Activated CD4-positive, alpha-beta T cell treated with anti-CD3 and anti-CD28 coated beads, Interleukin-2, amount 50 U/mL, for 16 hours (primary cell): ENCODE results near the gene IL2RG.
A peak's percentile ranks its signal among the peaks of the same experiment; 100 is the strongest.

Source experiments
- DNase-seq: peaks from one replicate; pipeline ENCODE4 v3.0.0-alpha.2; 2020

Gene IL2RG

DNA sequence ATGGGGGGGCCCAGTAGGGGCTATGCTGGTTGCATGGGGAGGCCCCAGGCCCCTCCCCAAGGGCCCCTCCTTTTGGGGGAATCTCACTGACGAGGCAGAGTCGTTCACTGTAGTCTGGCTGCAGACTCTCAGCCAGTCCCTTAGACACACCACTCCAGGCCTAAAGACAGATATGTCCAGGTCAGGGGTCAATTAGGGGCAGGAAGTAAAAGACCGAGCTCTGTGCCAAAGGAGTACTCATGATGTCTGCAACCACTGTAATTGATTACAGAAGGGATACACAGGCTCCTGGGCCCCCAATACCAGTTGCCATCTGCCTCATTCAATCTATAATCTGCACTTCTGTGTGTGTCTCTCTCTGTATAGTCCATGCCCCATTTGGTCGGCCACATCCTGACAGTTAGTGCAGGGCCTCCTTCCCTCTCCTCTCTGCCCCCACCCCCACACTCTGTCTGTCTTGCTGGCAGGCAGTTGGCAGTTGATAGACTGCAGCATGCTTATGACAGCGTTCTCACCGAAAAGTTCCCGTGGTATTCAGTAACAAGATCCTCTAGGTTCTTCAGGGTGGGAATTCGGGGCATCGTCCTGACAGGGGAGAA is 3.5 kb downstream of the IL2RG start:
- DNase-seq, result peak; percentile 65

DNA sequence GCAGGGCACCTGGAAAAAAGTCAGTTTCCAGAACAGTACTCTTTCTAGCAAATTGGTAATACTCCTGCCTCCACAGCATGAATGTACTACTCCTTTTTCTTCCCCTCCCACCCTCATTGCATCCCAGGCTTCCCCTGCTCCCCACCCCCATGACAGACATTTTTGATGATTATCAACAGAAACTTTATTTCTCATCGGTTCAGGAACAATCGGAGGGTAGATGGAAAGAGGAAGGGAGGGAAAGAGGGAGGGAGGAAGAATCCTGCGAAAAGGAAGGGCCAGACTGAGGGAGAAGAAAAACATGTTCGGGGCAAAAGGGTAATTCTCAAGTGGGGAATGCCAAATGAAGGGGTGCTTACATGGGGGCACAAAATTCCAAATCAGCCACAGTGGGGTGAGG is 4.1 kb downstream of the IL2RG start:
- DNase-seq, result no peak

DNA sequence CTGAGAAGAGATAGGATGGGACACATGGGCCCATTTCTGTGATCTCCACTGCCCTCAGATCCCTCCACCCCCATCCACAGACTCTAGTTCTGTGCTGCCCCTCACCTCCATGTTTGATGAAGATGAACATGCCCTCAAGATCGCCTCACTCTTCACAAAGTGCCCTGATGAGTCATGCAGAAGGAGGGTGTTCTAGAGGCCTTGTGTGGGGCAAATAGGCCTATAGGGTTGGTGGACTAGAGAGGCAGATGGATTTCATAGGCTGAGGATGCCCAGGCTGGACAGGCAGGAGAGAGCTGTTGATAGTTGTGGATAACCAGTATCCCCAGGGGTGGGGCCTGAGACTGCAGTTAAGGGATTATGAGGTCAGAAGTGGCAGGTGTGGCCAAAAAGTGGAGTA is 5.0 kb downstream of the IL2RG start, which contains the start of gene CXorf65:
TSS of gene CXorf65 (minus strand) at position 314 of the 400 bp plus-strand sequence. CDS start at position 130, 184 bp downstream.
- peak; percentile 61 for DNase-seq

DNA sequence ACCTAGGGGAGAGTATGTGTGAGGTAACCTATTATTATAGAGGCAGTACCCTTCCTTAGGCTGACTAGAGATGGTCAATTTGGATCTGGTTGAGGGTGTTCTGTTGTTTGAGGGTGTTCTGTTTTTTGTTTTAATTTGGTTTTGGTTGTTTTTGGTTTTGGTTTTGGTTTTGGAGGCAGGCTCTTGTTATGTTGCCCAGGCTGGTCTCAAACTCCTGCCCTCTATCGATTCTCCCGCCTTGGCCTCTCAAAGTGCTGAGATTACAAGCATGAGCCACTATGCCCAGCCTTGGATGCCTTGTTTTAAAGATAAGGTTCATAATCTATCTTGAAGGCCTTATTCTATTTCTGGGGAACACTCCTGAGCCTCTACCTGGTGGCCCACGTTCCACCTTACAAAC is 5.7 kb downstream of the IL2RG start:
- no peak for DNase-seq

DNA sequence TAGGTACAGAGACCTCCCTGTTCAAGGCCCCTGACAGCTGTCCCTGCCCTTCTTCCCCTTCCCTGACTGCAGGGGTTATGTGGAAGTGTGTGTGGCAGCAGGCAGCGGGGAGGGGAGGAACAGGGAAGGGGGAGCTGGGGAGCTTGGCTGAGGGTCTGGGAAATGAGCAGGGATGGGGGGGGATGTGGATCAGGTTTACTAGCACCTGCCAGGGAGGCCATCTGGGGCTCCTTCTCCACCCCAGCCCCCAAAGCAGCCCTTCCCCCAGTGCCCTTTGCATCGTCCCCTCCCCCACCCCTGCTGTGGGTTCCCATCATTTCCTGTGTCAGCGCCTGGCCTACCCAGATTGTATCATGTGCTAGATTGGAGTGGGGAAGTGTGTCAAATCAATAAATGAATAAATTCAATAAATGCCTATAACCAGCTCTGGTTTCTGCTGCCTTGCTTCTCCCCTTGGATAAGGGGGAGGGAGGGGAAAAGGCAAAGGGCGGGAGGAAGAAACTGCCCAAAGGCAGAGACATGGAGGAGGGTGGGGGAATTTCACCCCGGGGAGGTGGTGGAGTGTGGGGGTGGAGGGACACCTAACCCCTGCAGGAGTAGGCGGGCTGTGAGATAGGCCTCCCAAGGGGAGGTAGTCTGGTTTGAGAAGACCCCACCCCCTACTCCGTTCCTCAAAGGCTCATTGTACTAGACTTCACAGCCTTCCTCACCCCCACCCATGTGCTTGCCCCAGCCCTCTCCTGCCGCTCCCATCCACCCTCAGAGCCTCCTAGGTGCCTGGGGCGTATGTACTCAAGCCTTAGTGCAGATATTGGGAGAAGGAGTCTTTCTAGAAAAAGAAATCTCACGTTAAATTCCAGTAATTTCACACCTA is 8.0 kb downstream of the IL2RG start:
- peak; percentile 65 for DNase-seq

DNA sequence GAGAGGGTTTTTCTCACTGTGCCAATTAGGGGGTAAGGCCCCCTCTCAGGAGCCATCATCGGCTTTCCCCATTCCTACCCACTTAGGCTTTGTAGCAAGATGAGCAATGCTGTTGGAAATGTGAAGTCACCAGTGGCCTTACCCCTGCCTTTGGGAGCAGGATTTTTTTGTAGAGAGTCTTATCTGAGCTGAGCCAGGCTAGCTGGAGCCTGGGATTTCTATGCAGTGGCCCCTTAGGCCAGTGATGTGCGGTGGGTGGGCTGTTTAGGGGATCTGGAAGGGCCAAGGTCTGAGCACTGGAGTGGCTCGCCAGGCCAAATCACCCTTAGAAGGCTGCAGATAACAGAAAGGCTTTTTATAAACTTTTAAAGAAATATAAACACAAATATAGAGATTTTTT is 9.1 kb downstream of the IL2RG start:
- DNase-seq, result no peak

DNA sequence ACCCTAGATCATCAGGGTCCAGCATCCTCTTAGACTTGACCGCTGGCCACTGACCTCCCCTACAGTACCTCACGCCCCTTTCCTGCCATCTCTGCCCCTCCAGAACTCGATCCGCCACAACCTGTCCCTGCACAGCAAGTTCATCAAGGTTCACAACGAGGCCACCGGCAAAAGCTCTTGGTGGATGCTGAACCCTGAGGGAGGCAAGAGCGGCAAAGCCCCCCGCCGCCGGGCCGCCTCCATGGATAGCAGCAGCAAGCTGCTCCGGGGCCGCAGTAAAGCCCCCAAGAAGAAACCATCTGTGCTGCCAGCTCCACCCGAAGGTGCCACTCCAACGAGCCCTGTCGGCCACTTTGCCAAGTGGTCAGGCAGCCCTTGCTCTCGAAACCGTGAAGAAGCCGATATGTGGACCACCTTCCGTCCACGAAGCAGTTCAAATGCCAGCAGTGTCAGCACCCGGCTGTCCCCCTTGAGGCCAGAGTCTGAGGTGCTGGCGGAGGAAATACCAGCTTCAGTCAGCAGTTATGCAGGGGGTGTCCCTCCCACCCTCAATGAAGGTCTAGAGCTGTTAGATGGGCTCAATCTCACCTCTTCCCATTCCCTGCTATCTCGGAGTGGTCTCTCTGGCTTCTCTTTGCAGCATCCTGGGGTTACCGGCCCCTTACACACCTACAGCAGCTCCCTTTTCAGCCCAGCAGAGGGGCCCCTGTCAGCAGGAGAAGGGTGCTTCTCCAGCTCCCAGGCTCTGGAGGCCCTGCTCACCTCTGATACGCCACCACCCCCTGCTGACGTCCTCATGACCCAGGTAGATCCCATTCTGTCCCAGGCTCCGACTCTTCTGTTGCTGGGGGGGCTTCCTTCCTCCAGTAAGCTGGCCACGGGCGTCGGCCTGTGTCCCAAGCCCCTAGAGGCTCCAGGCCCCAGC is 10.5 kb downstream of the IL2RG start:
- no peak for DNase-seq

DNA sequence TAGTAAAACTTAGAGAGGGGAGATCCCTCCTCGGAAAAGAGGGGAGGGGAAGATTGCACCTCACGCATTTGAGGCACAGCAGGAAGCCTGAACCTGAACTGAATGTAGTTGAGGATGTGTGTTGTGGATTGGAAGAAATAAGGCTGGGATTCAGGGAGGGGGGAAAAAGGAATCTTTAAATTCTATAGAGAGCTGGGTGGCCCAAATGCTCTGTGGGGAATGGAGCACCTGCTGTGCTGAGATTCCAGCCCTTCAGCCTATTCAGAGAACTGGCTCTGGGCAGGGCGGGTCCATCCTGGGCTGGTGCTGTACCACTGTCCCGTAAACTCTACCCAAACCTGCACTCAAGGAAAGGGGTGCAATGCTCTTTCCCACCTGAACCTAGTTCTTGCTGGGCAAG is 11.6 kb downstream of the IL2RG start:
- no peak for DNase-seq

DNA sequence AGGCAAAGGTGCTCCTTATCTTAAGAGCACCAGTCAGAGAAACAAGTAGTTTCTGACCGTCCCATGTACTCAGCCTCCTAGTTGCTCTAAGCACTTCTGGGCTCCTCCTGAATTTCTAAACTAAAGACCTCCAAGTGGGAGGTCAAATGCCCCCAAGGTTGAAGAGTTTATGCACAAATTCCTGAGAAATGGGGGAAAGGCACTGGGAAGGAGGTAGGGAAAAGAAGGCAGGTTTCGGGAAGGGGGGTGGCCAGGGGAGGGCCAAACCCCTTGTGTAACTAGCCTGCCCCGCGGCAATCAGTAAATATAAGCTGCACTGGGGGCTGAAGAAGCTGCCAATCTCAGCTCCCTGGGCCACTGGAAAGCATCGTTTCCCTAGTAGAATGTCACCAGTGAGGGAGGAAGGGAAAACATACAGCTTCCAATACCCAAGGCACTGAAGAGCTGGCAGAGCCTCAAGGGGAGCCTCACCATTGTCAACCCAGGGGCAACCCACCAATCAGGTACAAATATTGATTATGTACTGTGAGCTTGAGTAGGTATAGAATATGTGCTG is 12.3 kb downstream of the IL2RG start:
- DNase-seq, result no peak

DNA sequence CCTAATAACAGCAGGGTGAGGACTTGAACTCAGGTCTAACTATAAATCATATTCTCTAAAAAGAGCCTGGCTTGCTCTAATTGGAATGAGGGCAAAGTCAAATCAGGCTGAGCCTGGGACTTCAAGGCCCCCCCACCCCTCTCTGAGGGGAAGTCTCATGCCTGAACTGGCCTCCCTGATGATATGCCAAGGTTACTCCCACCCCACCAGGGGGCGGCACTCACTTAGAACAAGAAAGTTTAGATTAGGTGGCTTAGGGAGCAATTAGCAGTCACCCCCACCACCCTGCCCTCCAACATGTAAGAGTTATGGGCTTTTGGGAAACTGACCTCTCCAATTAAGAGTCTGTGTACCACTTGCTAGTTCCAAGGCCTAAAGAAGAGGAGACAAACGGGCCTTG is 13.1 kb downstream of the IL2RG start:
- peak; percentile 73 for DNase-seq

DNA sequence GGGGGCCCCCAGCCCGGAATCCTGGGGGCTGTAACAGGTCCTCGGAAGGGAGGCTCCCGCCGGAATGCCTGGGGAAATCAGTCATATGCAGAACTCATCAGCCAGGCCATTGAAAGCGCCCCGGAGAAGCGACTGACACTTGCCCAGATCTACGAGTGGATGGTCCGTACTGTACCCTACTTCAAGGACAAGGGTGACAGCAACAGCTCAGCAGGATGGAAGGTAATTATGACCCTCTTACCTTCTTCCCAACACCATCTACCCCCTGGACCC is 14.7 kb downstream of the IL2RG start:
- no peak for DNase-seq

DNA sequence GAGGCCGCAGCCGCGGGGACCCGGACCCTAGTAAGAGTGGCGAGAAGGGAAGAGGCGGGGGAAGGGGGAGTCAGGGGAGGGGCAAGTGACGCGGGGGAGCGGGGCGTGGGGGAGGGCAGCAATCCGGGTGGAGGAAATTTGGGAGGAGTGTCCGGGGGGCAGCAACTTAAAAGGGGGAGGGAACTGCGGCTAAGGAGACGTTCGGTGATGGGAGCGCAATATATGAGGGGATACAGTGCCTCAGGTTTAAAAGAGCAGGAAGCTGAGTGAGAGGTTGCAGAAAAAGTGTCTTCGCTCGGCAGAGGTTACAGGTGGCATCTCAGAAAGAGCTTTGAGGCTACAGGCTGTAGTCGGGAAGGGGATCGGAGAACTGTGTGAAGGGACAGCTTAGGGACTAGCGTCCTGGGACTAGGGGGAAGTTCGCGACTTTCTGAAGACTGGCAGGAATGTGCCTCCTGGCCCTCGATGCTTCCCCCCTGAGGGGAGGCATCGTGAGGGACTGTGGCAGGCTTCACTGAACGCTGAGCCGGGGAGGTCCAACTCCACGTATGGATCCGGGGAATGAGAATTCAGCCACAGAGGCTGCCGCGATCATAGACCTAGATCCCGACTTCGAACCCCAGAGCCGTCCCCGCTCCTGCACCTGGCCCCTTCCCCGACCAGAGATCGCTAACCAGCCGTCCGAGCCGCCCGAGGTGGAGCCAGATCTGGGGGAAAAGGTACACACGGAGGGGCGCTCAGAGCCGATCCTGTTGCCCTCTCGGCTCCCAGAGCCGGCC is 15.2 kb downstream of the IL2RG start:
- no peak for DNase-seq

DNA sequence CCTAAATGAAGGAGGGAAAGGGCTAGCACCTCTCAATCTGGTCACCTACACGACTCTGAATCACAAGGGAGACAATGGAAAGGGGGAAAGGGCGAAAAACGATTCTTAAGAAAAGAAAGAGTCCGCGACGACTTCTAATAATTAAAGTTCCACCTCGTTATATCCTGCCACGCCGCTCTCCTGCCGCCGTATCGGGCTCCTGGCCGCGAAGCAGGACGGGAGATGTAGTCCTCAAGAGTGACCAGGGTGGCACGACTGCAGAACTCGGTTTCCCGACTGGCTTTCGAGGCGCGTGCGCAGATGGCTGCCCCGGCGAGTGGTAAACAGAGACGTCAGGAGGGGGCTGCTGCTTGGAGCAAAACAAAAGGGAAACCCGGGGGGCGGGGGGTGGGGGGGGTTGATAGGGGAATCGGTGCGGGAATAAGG is 15.8 kb downstream of the IL2RG start, which contains the start of gene FOXO4:
TSS of gene FOXO4 (plus strand) at position 297 of the 426 bp plus-strand sequence. CDS start 678 bp downstream, outside the sequence.
- DNase-seq, result peak; percentile 92

DNA sequence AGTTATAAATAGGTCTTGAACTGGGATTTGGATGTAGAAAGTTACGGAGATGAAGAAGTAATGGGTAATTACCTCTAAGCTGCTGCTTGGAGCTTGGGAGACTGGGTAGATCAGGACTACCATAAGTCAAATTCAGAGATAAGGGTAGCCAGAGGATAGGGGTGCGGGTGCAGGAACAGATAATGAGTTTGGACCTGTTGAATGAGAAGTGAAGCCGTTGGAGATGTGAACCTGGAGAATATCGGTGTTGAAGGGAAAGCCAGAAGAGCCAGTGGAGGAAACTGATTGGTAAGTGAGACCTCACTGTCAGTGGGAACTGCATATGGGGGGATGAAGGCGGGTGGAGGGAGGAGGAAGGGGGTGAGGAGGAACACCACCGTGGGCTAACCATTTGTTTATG is 16.3 kb downstream of the IL2RG start:
- no peak for DNase-seq

DNA sequence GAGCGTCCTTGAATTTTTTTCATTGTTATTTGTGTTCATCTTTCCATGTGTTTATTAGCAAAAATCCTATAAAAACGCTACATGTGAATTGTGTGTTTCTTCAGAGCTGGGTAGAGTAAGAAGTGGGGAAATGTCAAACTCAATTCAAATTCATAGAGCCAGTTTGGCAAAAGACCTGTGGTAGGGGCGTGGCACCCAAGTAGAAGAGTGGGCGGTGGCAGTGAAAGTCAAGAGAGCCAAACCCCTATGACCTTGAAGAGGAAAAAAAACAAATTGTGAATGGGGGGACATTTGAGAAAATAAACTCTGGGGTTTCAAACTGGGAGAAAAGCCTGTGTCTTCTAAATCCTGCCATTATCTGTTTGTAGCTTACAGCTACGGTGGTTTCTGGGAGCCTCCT is 20.1 kb downstream of the IL2RG start:
- DNase-seq, result no peak

DNA sequence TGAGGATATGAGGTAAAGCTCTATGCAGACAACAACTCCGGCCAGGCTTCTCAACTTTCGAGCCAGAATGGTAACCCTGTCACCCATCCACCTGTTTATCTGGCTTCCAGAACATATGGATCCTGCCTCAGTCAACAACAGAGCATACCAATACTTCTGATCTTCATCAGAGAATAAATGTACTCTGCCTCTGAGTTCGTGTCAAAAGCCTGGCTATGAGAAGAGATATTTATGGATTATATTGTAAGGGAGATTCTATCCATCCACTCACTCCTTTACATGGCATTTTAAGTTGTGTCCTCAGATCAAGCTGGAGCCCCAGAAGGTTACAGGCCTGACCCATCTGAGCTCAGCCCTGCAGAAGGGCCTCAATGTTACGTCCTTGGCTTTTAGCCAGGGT is 25.5 kb downstream of the IL2RG start:
- no peak for DNase-seq

DNA sequence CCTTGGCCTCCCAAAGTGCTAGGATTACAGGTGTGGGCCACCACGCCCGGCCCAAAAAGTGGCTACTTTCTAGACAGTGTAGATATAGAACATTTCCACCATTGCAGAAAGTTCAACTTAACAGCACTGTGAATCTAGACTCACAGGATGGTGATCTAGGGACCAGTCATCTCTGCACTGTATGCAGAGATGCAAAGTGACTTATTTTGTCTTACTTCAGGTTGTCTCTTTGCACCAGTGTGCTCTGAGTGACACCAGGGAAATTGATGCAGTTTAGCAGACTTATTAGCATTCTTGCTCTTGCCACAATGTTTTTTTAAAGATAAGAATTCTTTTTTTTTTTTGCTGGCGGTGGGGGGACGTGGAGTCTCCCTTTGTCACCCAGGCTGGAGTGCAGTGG is 28.6 kb downstream of the IL2RG start:
- DNase-seq, result no peak

DNA sequence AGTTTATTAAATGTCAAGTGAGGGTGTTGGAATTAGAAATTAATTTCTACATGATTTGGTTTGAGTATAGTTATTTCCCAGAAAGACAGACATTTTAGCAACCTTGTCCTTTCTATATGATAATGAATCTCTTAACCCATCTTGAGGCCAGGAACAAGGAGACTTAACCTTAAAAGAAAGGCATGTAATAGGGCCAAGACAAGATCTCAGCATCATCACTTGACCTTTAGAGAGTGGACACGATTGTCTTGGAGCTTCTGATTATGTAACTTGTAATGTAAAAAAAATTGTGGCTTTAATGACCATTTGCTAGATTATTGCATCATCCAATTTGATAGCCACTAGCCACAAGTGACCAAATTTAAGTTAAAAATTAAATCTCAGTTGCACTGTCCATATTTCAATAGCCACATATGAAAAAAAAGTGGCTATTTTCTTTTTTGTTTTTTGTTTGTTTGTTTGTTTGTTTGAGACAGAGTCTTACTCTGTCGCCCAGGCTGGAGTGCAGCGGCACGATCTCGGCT is 29.2 kb downstream of the IL2RG start:
- no peak for DNase-seq

DNA sequence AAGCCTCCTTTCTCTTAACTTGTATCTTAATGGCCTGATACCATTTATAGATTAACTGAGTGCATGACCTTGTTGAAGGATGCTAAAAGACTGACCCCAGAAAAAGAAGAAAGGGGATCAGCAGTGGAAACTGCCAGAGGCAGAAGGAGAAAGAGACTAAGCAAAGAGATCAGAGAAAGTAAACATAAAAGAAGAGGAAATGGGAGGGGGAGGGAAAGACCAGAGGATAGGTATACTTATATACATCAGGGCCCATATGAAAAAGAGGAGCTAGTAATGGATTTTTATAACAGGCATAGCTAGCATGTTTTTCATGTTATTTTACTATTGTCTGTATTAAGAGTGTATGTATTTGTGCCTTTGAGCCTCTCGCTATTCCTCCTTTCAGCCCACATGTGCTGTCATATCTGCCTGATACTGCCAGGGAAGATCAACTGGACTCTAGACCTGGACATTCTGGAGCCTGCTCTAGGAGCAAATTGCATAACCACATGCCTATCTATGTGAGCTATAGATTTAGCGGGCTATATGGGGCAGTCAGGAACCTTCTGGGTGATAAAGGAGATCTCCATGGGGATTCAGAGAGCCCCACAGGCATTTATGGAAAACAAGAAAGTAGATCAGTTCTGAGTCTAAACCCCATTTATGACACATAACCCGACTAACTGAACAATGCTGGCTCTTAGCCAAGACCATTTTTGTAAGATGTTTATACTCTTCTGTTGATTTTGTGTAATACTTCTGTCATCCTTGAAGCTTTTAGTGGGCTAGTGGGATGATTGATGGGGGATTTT is 29.9 kb downstream of the IL2RG start:
- no peak for DNase-seq

DNA sequence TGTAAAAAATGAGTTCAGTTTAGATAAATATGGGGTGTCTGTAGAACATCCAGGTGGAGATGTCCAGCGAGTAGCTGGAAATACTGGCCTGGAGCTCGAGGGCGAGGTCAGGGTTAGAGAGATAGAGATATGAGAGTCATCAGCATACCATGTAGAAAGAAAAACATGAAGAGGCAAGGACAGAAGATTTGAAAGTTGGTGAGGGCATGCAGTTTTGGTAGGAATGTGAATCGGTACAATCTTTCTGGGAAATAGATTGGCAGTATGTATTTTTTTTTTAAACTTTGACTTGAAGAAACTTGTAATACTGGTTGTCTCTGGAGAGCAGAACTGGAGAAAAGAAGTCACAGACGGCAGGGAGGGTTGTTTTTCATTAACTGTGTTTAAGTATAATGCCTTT is 40.8 kb downstream of the IL2RG start:
- no peak for DNase-seq
